ENCODE data around the gene POGK. TPM values are rescaled to one million over a fixed set of nuclear protein-coding genes. Genes with fewer than 3 reads are reported as not detected.

The POGK gene
- total RNA-seq, 1 experiment from 2014 or later = 27.2 TPM

DNA sequence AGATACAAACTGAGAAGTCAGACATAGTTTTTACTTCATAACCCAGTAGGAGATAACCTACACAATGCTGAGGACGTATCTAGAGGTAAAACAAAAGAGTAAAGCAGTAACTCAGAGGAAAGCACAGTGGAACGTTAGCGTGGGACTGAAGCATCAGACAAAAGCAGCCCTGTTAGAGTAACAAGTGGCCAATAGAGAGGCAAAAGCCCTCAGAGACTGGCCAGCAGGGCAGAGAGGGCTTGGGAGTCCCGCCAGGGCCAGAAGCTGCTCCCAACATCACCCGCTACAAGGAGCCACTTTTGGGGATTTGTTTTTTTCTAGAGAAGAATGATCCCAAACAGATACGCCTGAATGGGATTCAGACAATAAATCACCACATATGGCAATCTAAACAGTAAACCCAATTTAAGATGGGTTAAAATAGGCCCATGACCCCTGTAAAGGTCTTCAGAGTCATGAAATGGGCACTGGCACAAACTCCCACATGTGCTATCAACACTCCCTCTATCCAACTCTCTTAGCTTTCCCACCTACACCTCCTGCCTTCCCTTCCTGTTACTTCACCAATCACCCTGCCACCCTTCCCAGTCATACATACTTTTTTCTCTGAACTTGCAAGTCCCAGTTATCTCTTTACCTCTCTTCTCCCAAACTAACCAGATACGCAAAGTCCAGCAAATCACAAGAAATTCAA is 19.6 kb downstream of the POGK start:
- CTCF ChIA-PET = no interaction called here
- POLR2A ChIA-PET = no interaction called here
- Mint-ChIP-seq H3K27me3 (ENCODE audit: insufficient read depth, unreplicated experiment) (no peaks in the 10 kb centered on the region), H3K4me1 (ENCODE audit: low read depth, unreplicated experiment) (no peaks in the 10 kb centered on the region), H3K4me3 (ENCODE audit: unreplicated experiment) (no peak overlapping the region), H3K9me3 (ENCODE audit: unreplicated experiment) (no peaks in the 10 kb centered on the region), H3K36me3 (ENCODE audit: insufficient read depth, unreplicated experiment) (peaks cover 45% of the 10 kb centered on the region), H3K27ac (ENCODE audit: unreplicated experiment) (no peak overlapping the region)
- no peak for DNase-seq
- TF ChIP-seq, protein P1, sequence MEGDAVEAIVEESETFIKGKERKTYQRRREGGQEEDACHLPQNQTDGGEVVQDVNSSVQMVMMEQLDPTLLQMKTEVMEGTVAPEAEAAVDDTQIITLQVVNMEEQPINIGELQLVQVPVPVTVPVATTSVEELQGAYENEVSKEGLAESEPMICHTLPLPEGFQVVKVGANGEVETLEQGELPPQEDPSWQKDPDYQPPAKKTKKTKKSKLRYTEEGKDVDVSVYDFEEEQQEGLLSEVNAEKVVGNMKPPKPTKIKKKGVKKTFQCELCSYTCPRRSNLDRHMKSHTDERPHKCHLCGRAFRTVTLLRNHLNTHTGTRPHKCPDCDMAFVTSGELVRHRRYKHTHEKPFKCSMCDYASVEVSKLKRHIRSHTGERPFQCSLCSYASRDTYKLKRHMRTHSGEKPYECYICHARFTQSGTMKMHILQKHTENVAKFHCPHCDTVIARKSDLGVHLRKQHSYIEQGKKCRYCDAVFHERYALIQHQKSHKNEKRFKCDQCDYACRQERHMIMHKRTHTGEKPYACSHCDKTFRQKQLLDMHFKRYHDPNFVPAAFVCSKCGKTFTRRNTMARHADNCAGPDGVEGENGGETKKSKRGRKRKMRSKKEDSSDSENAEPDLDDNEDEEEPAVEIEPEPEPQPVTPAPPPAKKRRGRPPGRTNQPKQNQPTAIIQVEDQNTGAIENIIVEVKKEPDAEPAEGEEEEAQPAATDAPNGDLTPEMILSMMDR (IDR thresholded peaks at IDR 0.05; ENCODE audit: insufficient read depth in 1 of 2, low read depth in 1 of 2, low read length in 1 of 2, severe bottlenecking in 1 of 2, unreplicated experiment in 1 of 2) = no peak
- H3K4me3 ChIP-seq (ENCODE audit: low read depth, low read length) = no peak overlapping the region
- intact Hi-C loops (cut with micrococcal nuclease; ENCODE audit: unreplicated experiment) = no loop called here
- no peaks in the 10 kb centered on the region for H3K27me3 ChIP-seq (replicated peaks; ENCODE audit: control insufficient read depth, insufficient read depth, low read length)
- H3K36me3 ChIP-seq (ENCODE audit: control insufficient read depth, insufficient read depth, low read length) = no peaks in the 10 kb centered on the region; the same call in 1 of the 2 replicates
- no peaks in the 10 kb centered on the region for H3K9me3 ChIP-seq
- no peaks in the 10 kb centered on the region for H3K4me1 ChIP-seq
- no TSS peak for BruUV-seq (replicated peaks)

DNA sequence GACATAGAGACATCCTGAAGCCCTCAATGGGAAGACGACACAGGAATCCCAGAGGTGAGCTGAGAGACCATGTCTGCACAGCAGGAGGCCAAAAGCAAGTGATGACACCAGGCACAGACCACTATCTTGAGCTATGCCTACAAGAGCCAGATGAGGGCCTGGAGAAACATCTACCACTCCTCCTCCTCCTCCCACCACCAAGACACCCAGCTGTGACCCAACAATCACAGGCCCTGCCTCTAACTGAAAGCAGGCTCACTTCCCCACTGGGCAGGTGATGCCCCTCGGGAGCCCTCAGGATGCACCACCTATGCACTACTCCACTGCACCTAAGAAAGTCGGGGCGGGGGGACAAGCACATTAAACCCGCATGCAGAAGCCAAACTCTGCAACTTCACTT is 20.3 kb downstream of the POGK start:
- ChIA-PET POLR2A (no interaction called here), CTCF (no interaction called here)
- Histone ChIP-seq H3K9me3 (no peaks in the 10 kb centered on the region), H3K27me3 (replicated peaks; ENCODE audit: control insufficient read depth, insufficient read depth, low read length) (no peaks in the 10 kb centered on the region), H3K4me1 (no peaks in the 10 kb centered on the region), H3K36me3 (ENCODE audit: control insufficient read depth, insufficient read depth, low read length) (no peaks in the 10 kb centered on the region; the same call in 1 of the 2 replicates), H3K4me3 (ENCODE audit: low read depth, low read length) (no peak overlapping the region)
- peaks cover 45% of the 10 kb centered on the region for H3K36me3 Mint-ChIP-seq (ENCODE audit: insufficient read depth, unreplicated experiment)
- no peak for DNase-seq
- no peaks in the 10 kb centered on the region for H3K9me3 Mint-ChIP-seq (ENCODE audit: unreplicated experiment)
- BruUV-seq (replicated peaks) = no TSS peak
- no peaks in the 10 kb centered on the region for H3K27me3 Mint-ChIP-seq (ENCODE audit: insufficient read depth, unreplicated experiment)
- TF ChIP-seq, protein P1 (IDR thresholded peaks at IDR 0.05; ENCODE audit: insufficient read depth in 1 of 2, low read depth in 1 of 2, low read length in 1 of 2, severe bottlenecking in 1 of 2, unreplicated experiment in 1 of 2) = no peak
- no peak overlapping the region for H3K27ac Mint-ChIP-seq (ENCODE audit: unreplicated experiment)
- no peaks in the 10 kb centered on the region for H3K4me1 Mint-ChIP-seq (ENCODE audit: low read depth, unreplicated experiment)
- H3K4me3 Mint-ChIP-seq (ENCODE audit: unreplicated experiment) = no peak overlapping the region
- intact Hi-C loops (cut with micrococcal nuclease; ENCODE audit: unreplicated experiment) = no loop called here

DNA sequence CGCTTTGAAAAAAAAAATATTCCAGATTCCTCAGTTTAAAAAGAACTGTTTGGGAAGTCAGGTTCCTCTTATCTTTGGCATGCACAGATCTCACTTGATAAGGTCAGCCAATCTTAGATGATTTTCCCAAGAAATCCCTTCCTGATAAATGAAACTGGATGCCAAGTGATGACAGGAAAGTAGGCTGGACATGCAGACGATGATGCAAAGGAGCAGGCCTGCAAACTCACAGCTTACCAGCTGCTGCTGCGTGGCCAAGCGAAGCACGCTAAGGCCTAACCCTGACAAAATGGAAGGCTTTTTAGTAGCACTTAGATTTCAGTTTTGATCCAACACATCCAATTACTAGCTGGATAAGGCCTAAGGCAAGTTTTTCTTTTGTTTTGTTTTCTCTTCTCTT is 26.7 kb downstream of the POGK start:
- peaks cover 43% of the 10 kb centered on the region for H3K36me3 Mint-ChIP-seq (ENCODE audit: insufficient read depth, unreplicated experiment)

More for the DNA sequence above, 26.7 kb downstream of the POGK start:
- no TSS peak for BruUV-seq (replicated peaks)
- TF ChIP-seq, protein P1 (IDR thresholded peaks at IDR 0.05; ENCODE audit: insufficient read depth in 1 of 2, low read depth in 1 of 2, low read length in 1 of 2, severe bottlenecking in 1 of 2, unreplicated experiment in 1 of 2) = no peak
- ChIA-PET CTCF (no interaction called here), POLR2A (interaction anchor here (1.0 kb wide), 1 partner anchor 10 kb away, joined by 5 read pairs; the partner anchor contains the start of gene TADA1)
- Mint-ChIP-seq H3K4me3 (ENCODE audit: unreplicated experiment) (no peak overlapping the region), H3K9me3 (ENCODE audit: unreplicated experiment) (no peaks in the 10 kb centered on the region), H3K4me1 (ENCODE audit: low read depth, unreplicated experiment) (peaks cover 8% of the 10 kb centered on the region), H3K27me3 (ENCODE audit: insufficient read depth, unreplicated experiment) (no peaks in the 10 kb centered on the region), H3K27ac (ENCODE audit: unreplicated experiment) (no peak overlapping the region)
- intact Hi-C loops (cut with micrococcal nuclease; ENCODE audit: unreplicated experiment) = no loop called here
- no peak overlapping the region for H3K4me3 ChIP-seq (ENCODE audit: low read depth, low read length)
- H3K36me3 ChIP-seq (ENCODE audit: control insufficient read depth, insufficient read depth, low read length) = no peaks in the 10 kb centered on the region; the same call in 1 of the 2 replicates
- no peak for DNase-seq
- H3K4me1 ChIP-seq = no peaks in the 10 kb centered on the region
- no peaks in the 10 kb centered on the region for H3K27me3 ChIP-seq (replicated peaks; ENCODE audit: control insufficient read depth, insufficient read depth, low read length)
- H3K9me3 ChIP-seq = no peaks in the 10 kb centered on the region

Measured in Caco-2 (cell line).